CD4-positive, alpha-beta T cell (primary cell): Measurements from ENCODE around the gene ALG12. TPM values are rescaled to one million over a fixed set of nuclear protein-coding genes. Genes with fewer than 3 reads are reported as not detected.

Experiments used
- ATAC-seq: fragments of 200-7000 bp; cut with Tn5 transposase; one replicate; pipeline ENCODE4 v1.10.0; 2022; ENCODE audit warnings: mild to moderate bottlenecking; ENCODE audit not compliant: poor library complexity
- CTCF ChIA-PET: fragments of 350-600 bp; sonication (Branson Sonifier 250); formaldehyde crosslinking; loops from one replicate; lab custom pipeline; 2021; ENCODE audit warnings: antibody characterized with exemption, inconsistent platforms; lab: Charles Lee
- POLR2A ChIA-PET: fragments of 350-600 bp; sonication (Branson Sonifier 250); formaldehyde crosslinking; loops from one replicate; lab custom pipeline; 2021; ENCODE audit warnings: antibody characterized with exemption, inconsistent platforms; lab: Charles Lee
- DNase-seq, 14 experiments: peaks; one replicate each; pipeline ENCODE4 v3.0.0-alpha.2; 2013 to 2020; ENCODE audit warnings: mixed read lengths in 2 of 14
- H3K27ac ChIP-seq, 2 donors: one replicate each; pipeline versions ENCODE4 v1.5.1 to v1.7.0; 2013; ENCODE audit warnings: low read length in 2 of 2, low read depth in 1 of 2, mild to moderate bottlenecking in 1 of 2
- H3K27me3 ChIP-seq, 2 experiments: 1 replicate in 1 of 2; 2 replicates in 1 of 2; pipeline versions ENCODE4 v1.6.1 to v1.7.0; 2013; ENCODE audit warnings: low read length in 2 of 2, control low read depth in 1 of 2, mild to moderate bottlenecking in 1 of 2, moderate library complexity in 1 of 2; ENCODE audit not compliant: insufficient read depth in 2 of 2, control insufficient read depth in 1 of 2
- H3K36me3 ChIP-seq: one replicate; pipeline ENCODE4 v1.6.1; 2013; ENCODE audit warnings: low read length, control low read depth; ENCODE audit not compliant: insufficient read depth
- H3K4me1 ChIP-seq: one replicate; pipeline ENCODE4 v1.6.1; 2013; ENCODE audit warnings: low read length, control low read depth; ENCODE audit not compliant: insufficient read depth
- H3K4me3 ChIP-seq: one replicate; pipeline ENCODE4 v1.5.1; 2013; ENCODE audit warnings: mild to moderate bottlenecking, low read length, moderate library complexity
- H3K9me3 ChIP-seq, 2 experiments: 1 replicate in 1 of 2; 2 replicates in 1 of 2; pipeline versions ENCODE4 v1.6.1 to v1.7.0; 2013; ENCODE audit warnings: low read length in 2 of 2, mild to moderate bottlenecking in 2 of 2, control low read depth in 1 of 2, moderate library complexity in 1 of 2; ENCODE audit not compliant: control insufficient read depth in 1 of 2, insufficient read depth in 1 of 2
- H3K27ac Mint-ChIP-seq: one replicate; pipeline ENCODE4 v1.8.0; 2020; ENCODE audit warnings: mixed read lengths
- H3K27me3 Mint-ChIP-seq: one replicate; pipeline ENCODE4 v1.8.0; 2021; ENCODE audit warnings: mixed read lengths
- H3K36me3 Mint-ChIP-seq: one replicate; pipeline ENCODE4 v1.8.0; 2021; ENCODE audit warnings: low read depth, mixed read lengths
- H3K4me1 Mint-ChIP-seq: one replicate; pipeline ENCODE4 v1.8.0; 2021; ENCODE audit warnings: low read depth, mixed read lengths
- H3K4me3 Mint-ChIP-seq: one replicate; pipeline ENCODE4 v1.8.0; 2020; ENCODE audit warnings: mild to moderate bottlenecking, mixed read lengths
- H3K9me3 Mint-ChIP-seq: one replicate; pipeline ENCODE4 v1.8.0; 2020; ENCODE audit warnings: mixed read lengths
- CTCF ChIP-seq: fragments of 200-600 bp; IDR thresholded peaks from one replicate; pipeline ENCODE4 v1.8.0; 2022; ENCODE audit warnings: antibody characterized with exemption, mild to moderate bottlenecking
- intact Hi-C, 2 experiments: fragments of 100-400 bp; cut with DNase I in 1 of 2; cut with micrococcal nuclease in 1 of 2; formaldehyde crosslinking; loops; one replicate each; pipeline versions ENCODE4 v1.15.1 to v1.9.0; 2023 to 2025; cut with DNase I, micrococcal nuclease
- total RNA-seq, 174 experiments: library from RNA in 2 of 174; stranded (reverse) in 2 of 174; gene quantifications; one replicate each; pipeline ENCODE4 v1.2.3 and lab custom pipeline; 2021 to 2026

Gene ALG12
- total RNA-seq, 2 experiments from 2014 or later, result 13.5 to 14.6 TPM

- POLR2A ChIA-PET, result no interaction called here
- Mint-ChIP-seq H3K9me3 (peaks cover 4% of the 10 kb centered on the region), H3K4me3 (no peak overlapping the region), H3K27ac (no peak overlapping the region), H3K36me3 (peaks cover 78% of the 10 kb centered on the region), H3K4me1 (peaks cover 23% of the 10 kb centered on the region), H3K27me3 (no peaks in the 10 kb centered on the region)
- CTCF ChIA-PET, result no interaction called here
- peaks cover 64% of the 10 kb centered on the region for H3K36me3 ChIP-seq
- H3K27me3 ChIP-seq, result no peaks in the 10 kb centered on the region
- no peak overlapping the region for H3K4me3 ChIP-seq
- H3K4me1 ChIP-seq, result peaks cover 2% of the 10 kb centered on the region
- H3K27ac ChIP-seq, result no peak overlapping the region
- ATAC-seq (no peak), DNase-seq (no peak)
- intact Hi-C loops, result no loop called here
- no peak for TF ChIP-seq CTCF
- peaks cover 0 to 8% of the 10 kb centered on the region in 2 experiments for H3K9me3 ChIP-seq
Observed at GRCh38 chr22:49886346-49887063, 31.7 kb downstream of the ALG12 start.

- POLR2A ChIA-PET, result no interaction called here
- Mint-ChIP-seq H3K36me3 (peaks cover 72% of the 10 kb centered on the region), H3K27me3 (no peaks in the 10 kb centered on the region)
Observed at GRCh38 chr22:49885881-49886280, 32.4 kb downstream of the ALG12 start.

GRCh38 chr22:49885281-49885680, 33.0 kb downstream of the ALG12 start:
- no peak for DNase-seq
- TF ChIP-seq CTCF, result no peak
- Histone ChIP-seq H3K27me3 (no peaks in the 10 kb centered on the region), H3K27ac (no peak overlapping the region), H3K4me1 (peaks cover 12% of the 10 kb centered on the region), H3K36me3 (peaks cover 61% of the 10 kb centered on the region), H3K9me3 (peaks cover 0 to 3% of the 10 kb centered on the region in 2 experiments), H3K4me3 (no peak overlapping the region)
- POLR2A ChIA-PET, result no interaction called here
- Mint-ChIP-seq H3K9me3 (no peaks in the 10 kb centered on the region), H3K4me1 (peaks cover 28% of the 10 kb centered on the region), H3K4me3 (no peak overlapping the region), H3K27me3 (no peaks in the 10 kb centered on the region), H3K36me3 (peaks cover 66% of the 10 kb centered on the region), H3K27ac (no peak overlapping the region)
- CTCF ChIA-PET, result no interaction called here
- intact Hi-C loops, result loop anchor here in 1 of 2 experiments (2.0 kb wide), 1 partner anchor 118 kb away; no protein-coding TSS in a partner anchor
- no peak for ATAC-seq

More at GRCh38 chr22:49885881-49886280, 32.4 kb downstream of the ALG12 start:
- Histone ChIP-seq H3K4me1 (peaks cover 9% of the 10 kb centered on the region), H3K27me3 (no peaks in the 10 kb centered on the region), H3K36me3 (peaks cover 62% of the 10 kb centered on the region), H3K27ac (no peak overlapping the region), H3K9me3 (peaks cover 0 to 7% of the 10 kb centered on the region in 2 experiments), H3K4me3 (no peak overlapping the region)
- no peak for DNase-seq
- Mint-ChIP-seq H3K27ac (no peak overlapping the region), H3K4me1 (peaks cover 23% of the 10 kb centered on the region), H3K9me3 (no peaks in the 10 kb centered on the region), H3K4me3 (no peak overlapping the region)
- intact Hi-C loops, result loop anchor here in 1 of 2 experiments (2.0 kb wide), 1 partner anchor 119 kb away; no protein-coding TSS in a partner anchor
- TF ChIP-seq CTCF, result no peak
- CTCF ChIA-PET, result no interaction called here
- no peak for ATAC-seq
